Activated naive CD4-positive, alpha-beta T cell treated with anti-CD3 and anti-CD28 coated beads for 36 hours (primary cell): Measurements from ENCODE around the gene CSF1. TPM values are rescaled to one million over a fixed set of nuclear protein-coding genes. Genes with fewer than 3 reads are reported as not detected.
"Not testable (repeated sequence)": the region's sequence is repeated elsewhere in the genome, so short reads cannot be mapped to it uniquely, and the experiment has no call there.

Experiments
- CTCF ChIA-PET: fragments of 350-600 bp; sonication (Branson Sonifier 250); formaldehyde crosslinking; loops from one replicate; lab custom pipeline; 2021; ENCODE audit warnings: antibody characterized with exemption; lab: Charles Lee
- DNase-seq: peaks from one replicate; pipeline ENCODE4 v3.0.0-alpha.2; 2020
- H3K27ac Mint-ChIP-seq: one replicate; pipeline ENCODE4 v1.8.0; 2021; ENCODE audit warnings: mild to moderate bottlenecking, mixed read lengths
- H3K27me3 Mint-ChIP-seq: one replicate; pipeline ENCODE4 v1.8.0; 2021; ENCODE audit warnings: low read depth, mixed read lengths
- H3K36me3 Mint-ChIP-seq: one replicate; pipeline ENCODE4 v1.8.0; 2021; ENCODE audit warnings: low read depth, mixed read lengths
- H3K4me1 Mint-ChIP-seq: one replicate; pipeline ENCODE4 v1.8.0; 2021; ENCODE audit warnings: low read depth, mixed read lengths
- H3K4me3 Mint-ChIP-seq: one replicate; pipeline ENCODE4 v1.8.0; 2021; ENCODE audit warnings: mild to moderate bottlenecking, moderate library complexity, mixed read lengths
- H3K9me3 Mint-ChIP-seq: one replicate; pipeline ENCODE4 v1.8.0; 2021; ENCODE audit warnings: mixed read lengths
- intact Hi-C: fragments of 100-400 bp; cut with micrococcal nuclease; formaldehyde crosslinking; loops from one replicate; pipeline ENCODE4 v1.15.1; 2023
- total RNA-seq, 2 experiments: library from RNA; stranded (reverse); gene quantifications; one replicate each; pipeline ENCODE4 v1.2.3, GENCODE V29; 2021

CSF1 gene
- total RNA-seq, 2 experiments from 2014 or later: 12.0 to 13.5 TPM

- no peak overlapping the region for H3K4me3 Mint-ChIP-seq
- CTCF ChIA-PET: no interaction called here
- H3K9me3 Mint-ChIP-seq: no peaks in the 10 kb centered on the region
- peaks cover 3% of the 10 kb centered on the region for H3K4me1 Mint-ChIP-seq
- no peak for DNase-seq
- no peak overlapping the region for H3K27ac Mint-ChIP-seq
- no peaks in the 10 kb centered on the region for H3K27me3 Mint-ChIP-seq
- peaks cover 44% of the 10 kb centered on the region for H3K36me3 Mint-ChIP-seq
- intact Hi-C loops: no loop called here
These were observed 8.0 kb downstream of the CSF1 start for GRCh38 chr1:109918671-109919070.

- Mint-ChIP-seq H3K4me1 (no peaks in the 10 kb centered on the region), H3K9me3 (no peaks in the 10 kb centered on the region), H3K27me3 (no peaks in the 10 kb centered on the region), H3K36me3 (peaks cover 43% of the 10 kb centered on the region), H3K4me3 (no peak overlapping the region), H3K27ac (no peak overlapping the region)
- CTCF ChIA-PET: interaction anchor here (0.6 kb wide), 1 partner anchor 92 kb away, joined by 3 read pairs; no protein-coding TSS in a partner anchor
- no peak for DNase-seq
- intact Hi-C loops: no loop called here
These were observed 8.7 kb downstream of the CSF1 start for GRCh38 chr1:109919303-109919702.

GRCh38 chr1:109920391-109920790, 9.7 kb downstream of the CSF1 start:
- peaks cover 47% of the 10 kb centered on the region for H3K36me3 Mint-ChIP-seq
- intact Hi-C loops, DNase-seq, H3K4me1 Mint-ChIP-seq, H3K9me3 Mint-ChIP-seq, H3K27ac Mint-ChIP-seq, H3K4me3 Mint-ChIP-seq, H3K27me3 Mint-ChIP-seq: not testable (repeated sequence)
- CTCF ChIA-PET: interaction anchor here (0.8 to 1.2 kb wide), 5 partner anchors 14 to 280 kb away, joined by 3 to 6 read pairs (median 3); partner anchors contain the start of gene AHCYL1

- no peak for DNase-seq
- Mint-ChIP-seq H3K4me1 (no peaks in the 10 kb centered on the region), H3K27ac (no peak overlapping the region), H3K36me3 (peaks cover 58% of the 10 kb centered on the region), H3K4me3 (no peak overlapping the region), H3K9me3 (peaks cover 1% of the 10 kb centered on the region), H3K27me3 (no peaks in the 10 kb centered on the region)
- CTCF ChIA-PET: interaction anchor here (1.7 kb wide), 1 partner anchor 62 kb away, joined by 7 read pairs; the partner anchor contains the start of gene AHCYL1
- intact Hi-C loops: no loop called here
These were observed 11.7 kb downstream of the CSF1 start for GRCh38 chr1:109922326-109922725.

GRCh38 chr1:109923131-109923945, 12.7 kb downstream of the CSF1 start:
- no peak overlapping the region for H3K4me3 Mint-ChIP-seq
- H3K9me3 Mint-ChIP-seq: peaks cover 1% of the 10 kb centered on the region
- intact Hi-C loops: no loop called here
- CTCF ChIA-PET: interaction anchor here (0.8 to 3.7 kb wide), 5 partner anchors 21 to 149 kb away, joined by 3 to 13 read pairs (median 7); partner anchors contain the start of gene AHCYL1
- no peaks in the 10 kb centered on the region for H3K4me1 Mint-ChIP-seq
- H3K36me3 Mint-ChIP-seq: peaks cover 53% of the 10 kb centered on the region
- no peak overlapping the region for H3K27ac Mint-ChIP-seq
- no peaks in the 10 kb centered on the region for H3K27me3 Mint-ChIP-seq
- DNase-seq: no peak

- Mint-ChIP-seq H3K4me1 (no peaks in the 10 kb centered on the region), H3K27ac (no peak overlapping the region), H3K36me3 (peaks cover 50% of the 10 kb centered on the region), H3K27me3 (no peaks in the 10 kb centered on the region), H3K9me3 (peaks cover 1% of the 10 kb centered on the region), H3K4me3 (no peak overlapping the region)
- intact Hi-C loops: no loop called here
- no peak for DNase-seq
- CTCF ChIA-PET: interaction anchor here (1.0 to 3.7 kb wide), 3 partner anchors 60 to 150 kb away, joined by 5 to 13 read pairs (median 7); partner anchors contain the start of gene AHCYL1
These were observed 13.3 kb downstream of the CSF1 start for GRCh38 chr1:109923946-109924275.

- Mint-ChIP-seq H3K27ac (no peak overlapping the region), H3K9me3 (peaks cover 1% of the 10 kb centered on the region), H3K4me1 (no peaks in the 10 kb centered on the region), H3K4me3 (no peak overlapping the region), H3K36me3 (peaks cover 49% of the 10 kb centered on the region), H3K27me3 (no peaks in the 10 kb centered on the region)
- no peak for DNase-seq
- CTCF ChIA-PET: interaction anchor here (1.0 to 3.7 kb wide), 2 partner anchors 60 to 150 kb away, joined by 5 to 13 read pairs; partner anchors contain the start of gene AHCYL1
- intact Hi-C loops: no loop called here
These were observed 13.7 kb downstream of the CSF1 start for GRCh38 chr1:109924316-109924715.

- Mint-ChIP-seq H3K4me1 (no peaks in the 10 kb centered on the region), H3K4me3 (no peak overlapping the region), H3K36me3 (peaks cover 46% of the 10 kb centered on the region), H3K27ac (no peak overlapping the region), H3K9me3 (peaks cover 1% of the 10 kb centered on the region), H3K27me3 (no peaks in the 10 kb centered on the region)
- DNase-seq: no peak
- intact Hi-C loops: no loop called here
- CTCF ChIA-PET: interaction anchor here (3.7 kb wide), 1 partner anchor 59 kb away, joined by 13 read pairs; the partner anchor contains the start of gene AHCYL1
These were observed 14.7 kb downstream of the CSF1 start for GRCh38 chr1:109925159-109925990.

- H3K36me3 Mint-ChIP-seq: peaks cover 40% of the 10 kb centered on the region
- intact Hi-C loops: no loop called here
- DNase-seq: no peak
- H3K27me3 Mint-ChIP-seq: no peaks in the 10 kb centered on the region
- peaks cover 1% of the 10 kb centered on the region for H3K9me3 Mint-ChIP-seq
- no peak overlapping the region for H3K27ac Mint-ChIP-seq
- H3K4me1 Mint-ChIP-seq: no peaks in the 10 kb centered on the region
- no peak overlapping the region for H3K4me3 Mint-ChIP-seq
- CTCF ChIA-PET: interaction anchor here (0.6 to 3.7 kb wide), 2 partner anchors 57 to 357 kb away, joined by 3 to 13 read pairs; partner anchors contain the start of gene AHCYL1
These were observed 16.1 kb downstream of the CSF1 start for GRCh38 chr1:109926662-109927300.

GRCh38 chr1:109927356-109927755, 16.7 kb downstream of the CSF1 start:
- Mint-ChIP-seq H3K4me3 (no peak overlapping the region), H3K9me3 (peaks cover 1% of the 10 kb centered on the region), H3K4me1 (no peaks in the 10 kb centered on the region), H3K27ac (no peak overlapping the region), H3K27me3 (no peaks in the 10 kb centered on the region), H3K36me3 (peaks cover 40% of the 10 kb centered on the region)
- intact Hi-C loops: no loop called here
- no peak for DNase-seq
- CTCF ChIA-PET: interaction anchor here (0.5 to 3.7 kb wide), 3 partner anchors 57 to 358 kb away, joined by 3 to 13 read pairs (median 3); partner anchors contain the start of gene AHCYL1

- Mint-ChIP-seq H3K27ac (no peak overlapping the region), H3K36me3 (peaks cover 35% of the 10 kb centered on the region), H3K9me3 (peaks cover 1% of the 10 kb centered on the region), H3K4me1 (no peaks in the 10 kb centered on the region), H3K27me3 (no peaks in the 10 kb centered on the region), H3K4me3 (no peak overlapping the region)
- no peak for DNase-seq
- intact Hi-C loops: no loop called here
- CTCF ChIA-PET: interaction anchor here (0.5 kb wide), 1 partner anchor 109 kb away, joined by 3 read pairs; no protein-coding TSS in a partner anchor
These were observed 17.3 kb downstream of the CSF1 start for GRCh38 chr1:109927911-109928321.
